Measurements from ENCODE around the gene TJAP1.
"Not testable (repeated sequence)": the region's sequence is repeated elsewhere in the genome, so short reads cannot be mapped to it uniquely, and the experiment has no call there.

TJAP1 gene

GRCh38 chr6:43453831-43454230, 23.5 kb upstream of the TJAP1 start:
- no peak for DNase-seq

- DNase-seq = peak; percentile 44
These were observed 23.1 kb upstream of the TJAP1 start for GRCh38 chr6:43454290-43454695.

GRCh38 chr6:43454696-43455530, 22.5 kb upstream of the TJAP1 start:
- DNase-seq = peak; percentile 9

GRCh38 chr6:43455531-43456428, 21.6 kb upstream of the TJAP1 start, which contains the start of gene DLK2:
Gene DLK2 (minus strand): TSS chr6:43455548. CDS start chr6:43454825, 723 bp downstream.
- peak; percentile 25 for DNase-seq

- DNase-seq = no peak
These were observed 19.7 kb upstream of the TJAP1 start for GRCh38 chr6:43457643-43458042.

- DNase-seq = not testable (repeated sequence)
These were observed 19.2 kb upstream of the TJAP1 start for GRCh38 chr6:43458154-43458553.

GRCh38 chr6:43459535-43459934, 17.8 kb upstream of the TJAP1 start:
- no peak for DNase-seq

GRCh38 chr6:43460032-43460431, 17.3 kb upstream of the TJAP1 start:
- DNase-seq = no peak

GRCh38 chr6:43461936-43462335, 15.4 kb upstream of the TJAP1 start:
- no peak for DNase-seq

- DNase-seq = no peak
These were observed 13.0 kb upstream of the TJAP1 start for GRCh38 chr6:43464337-43464736.

GRCh38 chr6:43465948-43466347, 11.4 kb upstream of the TJAP1 start:
- DNase-seq = no peak

GRCh38 chr6:43467265-43467664, 10.1 kb upstream of the TJAP1 start:
- not testable (repeated sequence) for DNase-seq

- DNase-seq = no peak
These were observed 9.6 kb upstream of the TJAP1 start for GRCh38 chr6:43467752-43468151.

- no peak for DNase-seq
These were observed 9.1 kb upstream of the TJAP1 start for GRCh38 chr6:43468240-43468639.

- no peak for DNase-seq
These were observed 8.4 kb upstream of the TJAP1 start for GRCh38 chr6:43468748-43469681.

- no peak for DNase-seq
These were observed 7.4 kb upstream of the TJAP1 start for GRCh38 chr6:43469947-43470346.

GRCh38 chr6:43471399-43471798, 6.0 kb upstream of the TJAP1 start:
- DNase-seq = no peak

GRCh38 chr6:43472515-43472914, 4.9 kb upstream of the TJAP1 start:
- no peak for DNase-seq

- DNase-seq = no peak
These were observed 1.9 kb upstream of the TJAP1 start for GRCh38 chr6:43475516-43475915.

- no peak for DNase-seq
These were observed 624 bp upstream of the TJAP1 start for GRCh38 chr6:43476746-43477145.

- DNase-seq = no peak
These were observed 620 bp downstream of the TJAP1 start for GRCh38 chr6:43478008-43478372.

GRCh38 chr6:43481075-43481474, 3.7 kb downstream of the TJAP1 start:
- DNase-seq = no peak

All from activated effector memory CD4-positive, alpha-beta T cell treated with Interleukin-2 at 50 U/mL for 16 hours (primary cell).